ENCODE measurements around the gene ADAMTS4.

ADAMTS4 gene

DNA sequence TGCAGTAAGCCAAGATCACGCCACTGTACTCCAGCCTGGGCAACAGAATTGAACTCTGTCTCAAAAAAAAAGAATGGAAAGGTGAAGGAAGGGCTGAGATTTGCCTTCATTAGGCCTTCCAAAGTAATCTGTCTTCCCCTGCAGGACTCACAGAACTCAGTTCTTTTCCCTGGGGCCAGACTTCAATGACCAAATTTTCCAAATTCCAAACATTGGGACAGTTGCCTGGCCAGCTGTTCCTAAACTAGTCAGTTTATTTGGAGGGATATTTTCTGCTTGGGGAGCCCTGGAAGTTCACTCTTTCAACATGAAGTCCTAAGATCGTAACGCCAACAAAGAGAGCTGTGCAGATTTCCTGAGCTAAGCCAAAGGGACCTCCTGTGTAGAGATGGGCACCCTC is 61.0 kb downstream of the ADAMTS4 start:
- DNase-seq, result no peak
